IPS-18c (cell line): ENCODE data around the gene PSMA5.

ENCODE experiments used
- H3K4me3 ChIP-seq: 2 replicates; pipeline ENCODE4 v1.7.0; 2013; ENCODE audit warnings: low read depth, mild to moderate bottlenecking, low read length, moderate library complexity; ENCODE audit not compliant: insufficient read depth
- H3K9me3 ChIP-seq: one replicate; pipeline ENCODE4 v1.6.1; 2013; ENCODE audit warnings: mild to moderate bottlenecking, low read length, moderate library complexity; ENCODE audit not compliant: control insufficient read depth, insufficient read depth

PSMA5 gene

DNA sequence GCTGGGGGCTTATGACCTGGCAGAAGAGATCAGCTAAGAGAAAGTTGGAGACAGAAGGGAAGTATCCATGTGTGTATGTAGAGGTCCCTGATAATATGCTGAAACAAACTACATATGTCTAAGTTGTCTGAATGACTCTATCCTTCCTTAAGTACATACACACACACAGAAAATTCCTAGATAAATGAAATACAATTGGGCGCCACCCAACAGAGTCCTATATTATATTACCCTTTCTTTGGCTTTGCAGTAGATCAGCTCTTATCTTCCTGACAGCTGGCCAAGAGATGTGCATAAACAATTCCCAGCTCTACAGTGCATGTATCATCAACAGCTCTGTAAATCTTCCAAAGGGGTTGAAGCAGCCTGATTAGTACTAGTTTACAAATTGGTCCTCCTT is 68.6 kb downstream of the PSMA5 start:
- no peaks in the 10 kb centered on the region for H3K9me3 ChIP-seq
- H3K4me3 ChIP-seq = no peak overlapping the region

DNA sequence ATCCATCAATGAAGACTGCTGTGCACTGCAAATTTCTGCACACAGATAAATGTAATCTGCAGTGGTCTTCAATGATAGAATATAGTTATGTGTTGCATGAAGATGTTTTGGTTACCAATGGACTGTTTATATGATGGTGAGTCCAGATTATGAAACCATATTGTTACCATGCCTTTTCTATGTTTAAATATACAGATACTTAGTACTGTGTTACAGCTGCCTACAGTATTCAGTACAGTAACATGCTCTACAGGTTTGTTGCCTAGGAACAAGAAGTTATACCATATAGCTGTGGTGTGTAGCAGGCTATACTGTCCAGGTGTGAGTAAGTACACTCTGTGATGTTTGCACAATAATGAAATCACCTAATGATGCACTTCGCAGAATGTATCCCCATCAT is 69.3 kb downstream of the PSMA5 start:
- no peak overlapping the region for H3K4me3 ChIP-seq
- H3K9me3 ChIP-seq = no peaks in the 10 kb centered on the region

DNA sequence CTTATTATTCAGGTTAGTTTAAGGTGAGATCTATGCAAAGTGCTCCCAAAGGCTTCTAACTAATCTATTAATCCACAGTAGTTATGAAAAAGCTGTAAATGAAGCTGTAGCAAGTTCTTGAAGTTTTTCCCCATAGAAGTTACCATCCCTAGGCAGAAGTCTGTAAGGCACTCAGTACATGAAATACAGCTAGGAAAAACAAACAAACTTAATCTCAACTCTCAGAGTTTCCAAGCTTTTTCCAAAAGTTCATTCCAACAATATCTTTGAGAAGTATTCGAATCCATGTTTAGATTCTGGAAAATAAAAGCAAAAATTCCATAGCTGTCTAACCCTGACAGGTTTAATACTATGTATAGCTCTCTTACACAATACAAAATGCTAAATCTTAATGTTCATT is 69.7 kb downstream of the PSMA5 start:
- no peaks in the 10 kb centered on the region for H3K9me3 ChIP-seq
- H3K4me3 ChIP-seq = no peak overlapping the region

DNA sequence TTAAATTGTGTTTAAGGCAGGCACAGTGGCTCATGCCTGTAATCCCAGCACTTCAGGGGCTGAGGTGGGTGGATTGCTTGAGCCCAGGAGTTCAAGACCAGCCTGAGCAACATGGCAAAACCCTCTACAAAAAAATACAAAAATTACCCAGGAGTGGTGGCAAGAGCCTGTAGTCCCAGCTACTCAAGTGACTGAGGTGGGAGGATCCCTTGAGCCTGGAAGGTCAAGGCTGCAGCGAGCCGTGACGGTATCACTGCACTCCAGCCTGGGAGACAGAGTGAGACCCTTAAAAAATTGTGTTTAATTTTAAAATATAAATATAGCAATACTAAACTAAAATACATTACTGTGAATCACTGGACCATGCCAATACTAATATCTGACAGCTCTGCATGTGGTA is 71.3 kb downstream of the PSMA5 start:
- Histone ChIP-seq H3K9me3 (no peaks in the 10 kb centered on the region), H3K4me3 (no peak overlapping the region)

DNA sequence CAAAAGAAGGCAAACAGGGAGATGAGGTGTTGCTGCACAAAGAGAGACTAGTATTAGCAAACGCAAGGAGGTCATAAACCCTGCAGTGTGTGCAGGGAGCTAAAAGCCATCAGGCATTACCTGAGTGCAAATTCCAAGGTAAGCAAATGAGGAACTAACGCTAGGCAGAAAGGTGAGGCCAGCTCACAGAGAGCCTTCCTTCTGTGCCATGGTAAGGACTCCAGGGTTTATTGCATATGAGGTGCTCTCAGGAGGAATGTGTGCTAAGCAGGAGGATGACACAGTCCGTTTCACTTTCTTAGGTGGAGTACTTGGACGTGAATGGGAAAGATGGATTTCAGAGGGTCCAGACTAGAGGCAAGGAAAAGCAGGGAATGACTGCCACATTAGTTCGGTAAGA is 74.8 kb downstream of the PSMA5 start:
- no peak overlapping the region for H3K4me3 ChIP-seq
- H3K9me3 ChIP-seq = no peaks in the 10 kb centered on the region

DNA sequence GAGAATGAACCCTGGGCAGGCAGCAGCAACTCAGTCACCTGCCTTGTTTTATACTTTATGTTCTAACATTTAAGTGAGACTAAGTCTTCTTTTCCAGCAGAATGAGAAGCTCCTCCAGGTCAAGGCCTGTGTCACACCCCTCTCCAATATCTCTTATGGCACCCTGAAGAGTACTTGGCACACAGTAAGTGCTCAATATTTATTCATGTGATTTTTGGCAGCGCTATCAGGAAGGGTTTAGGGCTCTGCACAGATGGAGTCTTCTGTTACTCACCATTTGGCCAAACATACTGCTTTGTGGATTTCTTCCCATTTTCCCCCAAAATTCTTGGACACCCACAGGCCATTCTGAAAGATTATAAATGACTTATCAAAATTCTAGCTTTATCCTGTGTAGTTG is 75.6 kb downstream of the PSMA5 start:
- H3K9me3 ChIP-seq = no peaks in the 10 kb centered on the region
- no peak overlapping the region for H3K4me3 ChIP-seq

DNA sequence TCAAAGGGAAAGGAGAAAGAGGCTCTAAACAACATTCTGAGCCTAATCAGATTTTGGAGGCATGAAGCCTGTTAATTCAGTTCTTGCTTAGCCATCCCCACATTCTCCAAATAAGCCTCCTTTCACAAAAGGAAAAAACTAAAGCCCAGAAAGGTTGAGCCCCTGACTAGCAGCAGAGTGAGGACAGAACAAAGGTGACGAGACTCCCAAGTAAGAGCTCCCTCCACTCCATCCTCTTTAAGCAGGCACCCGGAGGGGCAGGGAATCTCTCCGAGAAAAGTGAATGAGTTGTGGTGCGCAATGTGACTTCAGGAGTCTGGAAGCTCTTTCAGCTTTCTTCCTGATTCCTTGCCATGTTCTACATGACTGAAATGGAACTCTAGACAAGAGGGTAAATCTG is 76.1 kb downstream of the PSMA5 start:
- no peak overlapping the region for H3K4me3 ChIP-seq
- H3K9me3 ChIP-seq = no peaks in the 10 kb centered on the region
